ENCODE data around the gene ANO3. TPM values are rescaled to one million over a fixed set of nuclear protein-coding genes. Genes with fewer than 3 reads are reported as not detected.

Gene ANO3
- total and polyA plus RNA-seq, 4 donors: under 0.01 to 2.0 (median 0.40) TPM

GRCh38 chr11:26554455-26554854, 222.5 kb downstream of the ANO3 start:
- Histone ChIP-seq H3K9ac (ENCODE audit: low read depth in 1 of 2, low read length in 2 of 2) (no peak overlapping the region), H3K36me3 (ENCODE audit: control insufficient read depth in 4 of 4, insufficient read depth in 3 of 4, low read depth in 1 of 4, low read length in 3 of 4) (no peaks in the 10 kb centered on the region), H3K27ac (ENCODE audit: low read depth in 1 of 2, low read length in 2 of 2) (no peak overlapping the region), H3K9me3 (ENCODE audit: control insufficient read depth in 4 of 4, low read length in 3 of 4) (no peaks in the 10 kb centered on the region), H3K27me3 (ENCODE audit: control insufficient read depth in 4 of 4, insufficient read depth in 4 of 4, low read length in 3 of 4) (no peaks in the 10 kb centered on the region), H3K4me3 (ENCODE audit: low read depth in 1 of 3, low read length in 3 of 3) (no peak overlapping the region), H3K4me1 (ENCODE audit: control insufficient read depth in 4 of 4, insufficient read depth in 4 of 4, low read length in 3 of 4) (no peaks in the 10 kb centered on the region)
- TF ChIP-seq NR2F2 (IDR thresholded peaks at IDR 0.05) (no peak), JUND (IDR thresholded peaks at IDR 0.05) (no peak), FOXA2 (IDR thresholded peaks at IDR 0.05) (no peak), ATF3 (IDR thresholded peaks at IDR 0.05) (no peak), TAF1 (conservative IDR thresholded peaks at IDR 0.05) (no peak), GABPA (IDR thresholded peaks at IDR 0.05 in 1 of 2, conservative IDR thresholded peaks at IDR 0.05 in 1 of 2) (no peak), SP1 (IDR thresholded peaks at IDR 0.05) (no peak), CTCF (IDR thresholded peaks at IDR 0.05; ENCODE audit: low read depth, low read length, missing input control) (no peak), EGR1 (IDR thresholded peaks at IDR 0.05; ENCODE audit: low read depth in 2 of 2) (no peak), MAX (IDR thresholded peaks at IDR 0.05) (no peak), RXRA (IDR thresholded peaks at IDR 0.05) (no peak), FOXA1 (IDR thresholded peaks at IDR 0.05) (no peak), ZBTB33 (IDR thresholded peaks at IDR 0.05) (no peak), REST (IDR thresholded peaks at IDR 0.05) (no peak), RAD21 (IDR thresholded peaks at IDR 0.05) (no peak), HNF4A (conservative IDR thresholded peaks at IDR 0.05) (no peak), YY1 (IDR thresholded peaks at IDR 0.05) (no peak), HNF4G (IDR thresholded peaks at IDR 0.05) (no peak)
- 77% methylated on average over 5 of the region's 5 CpGs for WGBS
- no peak for DNase-seq (ENCODE audit: low spot score)
